Astrocyte of the cerebellum (primary cell): ENCODE results near the gene CD46.
"Not testable (repeated sequence)": the region's sequence is repeated elsewhere in the genome, so short reads cannot be mapped to it uniquely, and the experiment has no call there.

ENCODE experiments used
- DNase-seq: peaks from one replicate; pipeline ENCODE4 v3.0.0-alpha.2; 2011; ENCODE audit warnings: low read depth
- H3K4me3 ChIP-seq: 2 replicates; pipeline ENCODE4 v1.5.1; 2011; ENCODE audit warnings: mild to moderate bottlenecking, low read depth, low read length, moderate library complexity
- in situ Hi-C: cut with HindIII; loops from 2 replicates; pipeline ENCODE4 v1.10.0; 2017; ENCODE audit warnings: low sequenced_read_pairs
- TF ChIP-seq, protein P1 (sequence below): IDR thresholded peaks from 2 replicates; pipeline ENCODE4 v1.5.1; 2012; ENCODE audit warnings: low read length, low read depth, moderate library complexity, mild to moderate bottlenecking; ENCODE audit errors: missing control alignments

Gene CD46

DNA sequence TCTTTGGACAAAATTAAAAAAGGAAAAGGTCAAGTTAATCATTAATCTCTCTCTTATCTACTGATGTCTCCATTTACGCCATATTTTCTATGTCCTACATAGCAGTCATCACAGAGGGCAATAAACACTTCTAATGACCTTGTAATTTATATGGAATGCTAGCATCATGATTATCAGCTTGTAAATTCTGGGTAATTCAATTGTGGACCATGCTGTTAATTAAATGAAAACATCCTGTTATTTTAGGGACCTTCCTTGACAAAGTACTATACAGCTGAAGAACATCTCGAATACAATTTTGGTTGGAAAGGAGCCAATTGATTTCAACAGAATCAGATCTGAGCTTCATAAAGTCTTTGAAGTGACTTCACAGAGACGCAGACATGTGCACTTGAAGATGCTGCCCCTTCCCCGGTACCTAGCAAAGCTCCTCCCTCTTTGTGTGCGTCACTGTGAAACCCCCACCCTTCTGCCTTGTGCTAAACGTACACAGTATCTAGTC, 13.6 kb upstream of the CD46 start:
- H3K4me3 ChIP-seq, in situ Hi-C loops, DNase-seq: not testable (repeated sequence)

DNA sequence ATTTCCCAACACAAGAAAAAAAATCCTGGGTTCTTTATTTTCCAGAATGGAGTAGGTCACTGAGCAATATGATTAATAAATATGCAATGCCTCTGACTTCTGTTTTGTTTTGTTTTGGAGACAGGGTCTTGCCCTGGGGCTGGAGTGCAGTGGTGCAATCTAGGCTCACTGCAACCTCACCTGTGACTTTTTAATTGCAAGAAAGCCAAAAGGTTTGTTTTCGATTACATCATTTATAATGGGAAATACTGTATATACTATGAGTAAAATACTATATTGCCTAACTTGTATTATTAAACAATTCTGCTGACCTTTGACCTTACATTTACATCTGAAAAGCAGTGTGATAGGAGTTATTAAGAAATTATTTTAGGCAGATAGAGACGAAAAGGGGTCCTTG, 11.6 kb upstream of the CD46 start:
- in situ Hi-C loops = no loop called here
- DNase-seq = no peak
- H3K4me3 ChIP-seq = no peak overlapping the region
- TF ChIP-seq, protein P1, sequence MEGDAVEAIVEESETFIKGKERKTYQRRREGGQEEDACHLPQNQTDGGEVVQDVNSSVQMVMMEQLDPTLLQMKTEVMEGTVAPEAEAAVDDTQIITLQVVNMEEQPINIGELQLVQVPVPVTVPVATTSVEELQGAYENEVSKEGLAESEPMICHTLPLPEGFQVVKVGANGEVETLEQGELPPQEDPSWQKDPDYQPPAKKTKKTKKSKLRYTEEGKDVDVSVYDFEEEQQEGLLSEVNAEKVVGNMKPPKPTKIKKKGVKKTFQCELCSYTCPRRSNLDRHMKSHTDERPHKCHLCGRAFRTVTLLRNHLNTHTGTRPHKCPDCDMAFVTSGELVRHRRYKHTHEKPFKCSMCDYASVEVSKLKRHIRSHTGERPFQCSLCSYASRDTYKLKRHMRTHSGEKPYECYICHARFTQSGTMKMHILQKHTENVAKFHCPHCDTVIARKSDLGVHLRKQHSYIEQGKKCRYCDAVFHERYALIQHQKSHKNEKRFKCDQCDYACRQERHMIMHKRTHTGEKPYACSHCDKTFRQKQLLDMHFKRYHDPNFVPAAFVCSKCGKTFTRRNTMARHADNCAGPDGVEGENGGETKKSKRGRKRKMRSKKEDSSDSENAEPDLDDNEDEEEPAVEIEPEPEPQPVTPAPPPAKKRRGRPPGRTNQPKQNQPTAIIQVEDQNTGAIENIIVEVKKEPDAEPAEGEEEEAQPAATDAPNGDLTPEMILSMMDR = no peak

DNA sequence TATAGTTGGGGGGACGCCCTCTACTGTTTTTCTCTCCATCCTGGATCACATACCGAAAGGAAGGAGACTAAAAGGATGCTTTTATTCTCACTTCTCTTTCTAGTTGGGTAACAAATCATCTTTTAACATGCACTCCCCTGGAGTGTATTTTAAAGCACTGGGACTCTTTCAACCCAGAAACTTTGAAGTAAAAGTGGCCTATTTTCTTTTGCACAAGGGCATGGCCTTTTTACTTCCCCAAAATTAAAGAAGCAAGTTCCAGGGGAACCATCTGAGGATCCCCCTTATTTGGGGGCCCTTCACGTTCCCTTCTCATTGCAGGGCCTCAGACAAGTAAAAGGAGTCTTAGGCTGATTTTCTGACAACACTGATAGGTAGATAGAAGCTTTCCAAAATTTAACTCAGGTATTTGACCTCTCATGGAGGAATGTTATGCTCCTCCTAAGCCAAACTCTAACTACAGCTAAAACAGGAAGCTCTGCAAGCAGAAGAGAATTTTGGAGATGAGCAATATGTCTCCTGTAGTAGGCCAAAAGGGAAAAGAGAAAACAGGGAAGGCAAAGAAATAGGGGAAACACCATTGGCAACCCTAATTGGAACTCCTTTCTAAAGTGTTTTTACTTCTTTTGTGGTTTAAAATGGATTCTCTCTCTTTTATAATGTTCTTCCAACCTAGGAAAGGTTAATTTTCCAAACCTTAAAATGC, 8.9 kb upstream of the CD46 start:
- no peak for DNase-seq
- in situ Hi-C loops = no loop called here
- no peak overlapping the region for H3K4me3 ChIP-seq
- TF ChIP-seq, protein P1 = no peak

DNA sequence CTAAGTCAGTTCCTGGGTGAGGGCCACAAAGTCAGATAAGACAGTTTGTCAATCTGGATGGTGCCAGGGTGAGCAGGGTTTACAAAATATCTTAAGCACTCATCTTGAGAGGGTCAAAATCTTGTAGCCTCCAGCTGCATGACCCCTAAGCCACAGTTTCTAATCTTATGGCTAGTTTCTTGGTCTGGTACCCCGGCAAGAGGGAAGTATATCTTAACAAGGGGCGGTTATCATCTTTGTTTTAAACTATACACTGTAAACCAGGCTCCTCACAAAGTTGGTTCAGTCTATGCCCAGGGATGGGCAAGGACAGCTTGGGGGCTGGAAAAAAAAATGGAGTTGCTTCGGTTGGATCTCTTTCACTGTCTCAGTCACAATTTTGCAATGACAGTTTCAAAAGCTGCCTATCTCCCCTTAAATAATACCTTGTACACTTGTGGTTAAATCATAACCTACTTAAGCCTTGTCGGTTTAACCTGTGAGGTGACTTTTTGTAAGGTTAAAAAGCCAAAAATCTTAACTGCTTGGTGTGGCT, 7.8 kb upstream of the CD46 start:
- no peak overlapping the region for H3K4me3 ChIP-seq
- in situ Hi-C loops = no loop called here
- TF ChIP-seq, protein P1 = no peak
- no peak for DNase-seq

DNA sequence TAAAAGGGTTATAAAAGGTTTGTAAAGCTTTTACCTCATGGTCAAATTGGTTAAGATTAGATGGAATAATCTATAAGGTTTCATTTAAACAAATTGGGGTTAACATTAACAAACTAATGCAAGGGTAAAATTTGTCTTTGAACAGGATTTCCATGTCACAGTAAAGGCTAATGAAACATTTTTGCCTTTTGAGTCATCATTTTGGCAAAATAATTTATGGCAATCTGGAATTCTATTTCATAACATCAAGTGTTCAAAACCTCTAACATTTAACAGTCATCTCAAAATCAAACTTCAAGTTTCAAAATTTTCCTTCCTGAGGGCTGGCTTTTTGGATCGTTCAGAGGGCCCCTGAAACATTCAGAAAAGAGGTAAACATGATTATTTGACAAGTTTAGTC, 6.6 kb upstream of the CD46 start:
- in situ Hi-C loops = no loop called here
- TF ChIP-seq, protein P1 = no peak
- H3K4me3 ChIP-seq = no peak overlapping the region
- no peak for DNase-seq

DNA sequence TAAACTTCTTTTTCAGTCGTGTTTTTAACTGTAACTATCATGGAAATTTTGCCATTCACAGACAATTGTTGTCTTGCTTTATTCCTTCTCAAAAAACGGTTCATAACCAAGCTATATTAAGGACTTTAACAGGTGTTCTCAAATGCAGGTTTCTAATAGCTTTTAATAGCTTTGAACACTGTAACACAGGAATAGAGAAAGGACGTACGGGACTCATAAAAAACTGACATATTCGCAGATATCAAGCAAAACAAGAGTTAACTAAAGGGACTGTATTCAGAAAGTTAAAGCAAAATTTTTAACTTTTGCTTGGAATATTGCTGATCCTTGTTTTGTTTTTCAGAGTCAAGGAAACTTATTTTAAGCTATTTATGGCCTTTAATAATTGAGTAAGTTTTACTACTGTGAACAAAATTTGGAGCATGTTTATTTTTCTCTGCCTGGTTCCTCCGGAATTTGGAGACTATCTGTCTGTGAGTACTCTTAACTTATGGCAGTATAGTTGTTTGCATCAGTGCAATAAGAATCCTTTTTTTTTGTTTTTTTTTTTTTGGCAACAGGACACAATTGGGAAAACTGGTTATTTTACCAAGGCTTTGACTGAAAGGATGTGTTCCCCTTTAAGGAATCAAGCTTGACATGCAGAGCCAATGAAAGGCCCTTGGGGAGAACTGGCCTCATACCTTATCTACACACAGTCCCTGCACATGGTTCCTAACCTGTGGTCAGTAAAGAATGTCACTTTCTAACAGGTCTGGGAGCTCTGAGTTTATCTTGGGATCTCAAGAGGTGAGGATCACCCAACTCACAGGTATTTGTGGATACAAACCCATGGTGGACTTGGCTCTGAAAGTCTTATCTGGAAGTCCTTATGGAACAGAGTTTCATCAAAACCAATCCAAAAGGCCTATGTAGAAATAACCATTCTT, 5.8 kb upstream of the CD46 start:
- no peak overlapping the region for H3K4me3 ChIP-seq
- in situ Hi-C loops = no loop called here
- DNase-seq = no peak
- TF ChIP-seq, protein P1 = no peak
